GM12874 (cell line): ENCODE measurements around the gene AP3M1.

Experiments used
- CTCF ChIP-seq: IDR thresholded peaks from 2 replicates; pipeline ENCODE4 v1.5.1; 2011; ENCODE audit warnings: low read depth, mild to moderate bottlenecking, control low read depth, low read length, moderate library complexity; ENCODE audit not compliant: insufficient read depth

Gene AP3M1

GRCh38 chr10:74137992-74138391, 12.6 kb downstream of the AP3M1 start:
- TF ChIP-seq CTCF = no peak

GRCh38 chr10:74135452-74135851, 15.2 kb downstream of the AP3M1 start:
- no peak for TF ChIP-seq CTCF

GRCh38 chr10:74133923-74134820, 16.5 kb downstream of the AP3M1 start:
- no peak for TF ChIP-seq CTCF

- TF ChIP-seq CTCF = no peak
These were observed 27.5 kb downstream of the AP3M1 start for GRCh38 chr10:74123081-74123480.

- TF ChIP-seq CTCF = no peak
These were observed 28.6 kb downstream of the AP3M1 start for GRCh38 chr10:74122060-74122459.

- no peak for TF ChIP-seq CTCF
These were observed 29.3 kb downstream of the AP3M1 start for GRCh38 chr10:74121368-74121767.

- TF ChIP-seq CTCF = no peak
These were observed 29.7 kb downstream of the AP3M1 start for GRCh38 chr10:74120911-74121310.
